ENCODE results near the gene NDC1.

The NDC1 gene

DNA sequence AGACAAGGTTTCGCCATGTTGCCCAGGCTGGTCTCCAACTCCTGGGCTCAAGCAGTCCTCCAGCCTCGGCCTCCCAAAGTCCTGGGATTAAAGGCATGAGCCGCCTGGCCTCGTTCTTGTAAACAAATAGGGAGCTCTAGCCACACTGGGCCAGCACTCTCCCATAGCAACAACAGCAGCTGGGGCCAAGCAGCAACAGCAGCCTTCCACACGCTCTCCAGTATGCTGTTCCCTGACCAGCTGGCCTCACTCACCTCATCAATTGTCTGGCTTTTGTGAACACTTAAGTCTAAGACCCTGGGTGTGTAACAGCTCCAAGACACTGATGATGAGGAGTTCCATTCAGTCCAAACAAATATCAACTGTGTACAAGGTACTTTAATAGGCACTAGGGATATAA is 82.2 kb downstream of the NDC1 start:
- Mint-ChIP-seq H3K9me3 (peaks cover 3% of the 10 kb centered on the region), H3K36me3 (ENCODE audit: low read depth) (no peaks in the 10 kb centered on the region), H3K27me3 (ENCODE audit: low read depth, poor library complexity) (peaks cover 13% of the 10 kb centered on the region), H3K4me1 (no peaks in the 10 kb centered on the region), H3K27ac (no peak overlapping the region), H3K4me3 (no peak overlapping the region)
- no peak for DNase-seq
- TF ChIP-seq, protein P1, sequence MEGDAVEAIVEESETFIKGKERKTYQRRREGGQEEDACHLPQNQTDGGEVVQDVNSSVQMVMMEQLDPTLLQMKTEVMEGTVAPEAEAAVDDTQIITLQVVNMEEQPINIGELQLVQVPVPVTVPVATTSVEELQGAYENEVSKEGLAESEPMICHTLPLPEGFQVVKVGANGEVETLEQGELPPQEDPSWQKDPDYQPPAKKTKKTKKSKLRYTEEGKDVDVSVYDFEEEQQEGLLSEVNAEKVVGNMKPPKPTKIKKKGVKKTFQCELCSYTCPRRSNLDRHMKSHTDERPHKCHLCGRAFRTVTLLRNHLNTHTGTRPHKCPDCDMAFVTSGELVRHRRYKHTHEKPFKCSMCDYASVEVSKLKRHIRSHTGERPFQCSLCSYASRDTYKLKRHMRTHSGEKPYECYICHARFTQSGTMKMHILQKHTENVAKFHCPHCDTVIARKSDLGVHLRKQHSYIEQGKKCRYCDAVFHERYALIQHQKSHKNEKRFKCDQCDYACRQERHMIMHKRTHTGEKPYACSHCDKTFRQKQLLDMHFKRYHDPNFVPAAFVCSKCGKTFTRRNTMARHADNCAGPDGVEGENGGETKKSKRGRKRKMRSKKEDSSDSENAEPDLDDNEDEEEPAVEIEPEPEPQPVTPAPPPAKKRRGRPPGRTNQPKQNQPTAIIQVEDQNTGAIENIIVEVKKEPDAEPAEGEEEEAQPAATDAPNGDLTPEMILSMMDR (IDR thresholded peaks at IDR 0.05), result no peak

DNA sequence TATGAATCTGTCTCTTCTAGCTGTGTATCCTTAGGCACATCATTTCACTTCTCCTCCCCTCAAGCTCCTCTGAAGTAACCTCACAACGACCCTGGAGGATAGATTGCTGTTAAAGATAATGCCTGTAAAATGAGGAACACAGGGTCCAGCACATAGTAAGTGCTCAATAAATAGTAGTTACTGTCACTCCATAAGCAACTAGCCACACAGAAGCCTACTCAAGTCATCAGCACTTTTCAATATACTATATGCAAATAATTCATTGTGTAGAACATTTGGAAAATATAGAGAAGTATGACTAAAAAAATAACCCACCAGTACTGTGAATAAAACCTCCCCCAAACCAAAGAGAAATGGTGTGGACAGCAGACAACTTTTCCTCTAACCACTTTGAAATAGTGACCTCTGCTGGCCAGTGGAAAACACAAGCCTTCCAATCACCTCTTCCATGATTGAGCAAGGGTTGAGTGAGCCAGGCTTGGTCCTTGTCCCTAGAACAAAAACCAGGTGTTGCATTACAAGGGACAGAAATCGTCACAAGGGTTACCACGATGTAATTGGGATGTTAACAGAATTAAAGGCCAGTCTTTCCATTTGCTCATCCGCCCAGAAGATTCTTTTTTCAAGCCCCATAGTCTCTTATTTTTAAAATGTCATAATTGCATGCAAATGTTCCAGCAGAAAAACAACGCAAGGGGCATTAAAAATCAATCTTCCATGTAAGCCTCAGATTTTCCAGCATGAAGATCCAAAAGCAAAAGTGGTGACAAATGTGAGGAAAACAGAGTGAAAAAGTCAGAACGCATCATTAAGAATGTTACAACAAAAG is 83.4 kb downstream of the NDC1 start:
- Mint-ChIP-seq H3K27me3 (ENCODE audit: low read depth, poor library complexity) (peaks cover 16% of the 10 kb centered on the region), H3K9me3 (no peaks in the 10 kb centered on the region), H3K36me3 (ENCODE audit: low read depth) (no peaks in the 10 kb centered on the region), H3K27ac (no peak overlapping the region), H3K4me3 (no peak overlapping the region), H3K4me1 (no peaks in the 10 kb centered on the region)
- DNase-seq, result peak; percentile 57
- TF ChIP-seq, protein P1 (IDR thresholded peaks at IDR 0.05), result peak; percentile 77

DNA sequence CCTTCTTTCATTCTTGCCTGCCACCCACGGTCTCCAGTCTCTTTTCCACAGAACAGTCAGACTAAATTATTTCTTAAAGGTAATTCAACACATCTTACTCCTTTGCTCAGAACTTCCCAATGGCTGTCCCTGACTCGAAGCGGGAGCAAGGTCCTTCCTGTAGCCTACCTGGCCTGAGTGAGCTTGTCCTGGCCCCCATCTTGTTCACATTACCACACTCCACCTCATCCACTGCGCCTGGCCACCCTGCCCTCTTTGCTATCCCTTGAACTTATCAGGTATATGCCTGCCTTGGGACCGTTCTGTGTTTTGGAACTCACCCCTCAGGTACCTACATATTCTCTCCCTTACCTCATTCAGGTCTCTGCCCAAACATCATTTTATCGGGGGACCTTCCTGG is 85.8 kb downstream of the NDC1 start:
- DNase-seq, result no peak
- H3K4me3 Mint-ChIP-seq, result no peak overlapping the region
- H3K9me3 Mint-ChIP-seq, result no peaks in the 10 kb centered on the region
- H3K36me3 Mint-ChIP-seq (ENCODE audit: low read depth), result no peaks in the 10 kb centered on the region
- H3K27me3 Mint-ChIP-seq (ENCODE audit: low read depth, poor library complexity), result peaks cover 33% of the 10 kb centered on the region
- no peaks in the 10 kb centered on the region for H3K4me1 Mint-ChIP-seq
- TF ChIP-seq, protein P1 (IDR thresholded peaks at IDR 0.05), result no peak
- H3K27ac Mint-ChIP-seq, result no peak overlapping the region

DNA sequence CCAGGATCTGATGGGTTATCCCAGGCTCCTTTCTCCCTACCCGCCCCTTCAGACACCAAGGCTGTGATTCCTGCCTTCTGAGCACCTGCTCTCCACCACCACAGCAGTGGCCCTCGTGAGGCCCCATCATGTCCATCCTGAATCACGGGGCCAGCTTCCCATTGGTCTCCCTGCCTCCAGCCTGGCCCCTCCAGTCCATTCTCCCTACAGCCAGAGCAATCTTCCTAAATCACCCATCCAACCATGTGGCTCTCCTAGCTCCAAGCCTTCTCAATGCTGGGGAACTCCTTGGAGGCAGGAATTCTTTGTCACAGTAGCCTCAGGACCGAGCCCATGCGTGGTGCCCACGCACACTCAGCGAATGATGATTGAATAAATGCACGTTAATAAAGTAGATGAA is 90.3 kb downstream of the NDC1 start:
- TF ChIP-seq, protein P1 (IDR thresholded peaks at IDR 0.05), result no peak
- peaks cover 20% of the 10 kb centered on the region for H3K9me3 Mint-ChIP-seq
- H3K4me1 Mint-ChIP-seq, result no peaks in the 10 kb centered on the region
- no peaks in the 10 kb centered on the region for H3K36me3 Mint-ChIP-seq (ENCODE audit: low read depth)
- no peak overlapping the region for H3K4me3 Mint-ChIP-seq
- peaks cover 50% of the 10 kb centered on the region for H3K27me3 Mint-ChIP-seq (ENCODE audit: low read depth, poor library complexity)
- no peak for DNase-seq
- no peak overlapping the region for H3K27ac Mint-ChIP-seq

DNA sequence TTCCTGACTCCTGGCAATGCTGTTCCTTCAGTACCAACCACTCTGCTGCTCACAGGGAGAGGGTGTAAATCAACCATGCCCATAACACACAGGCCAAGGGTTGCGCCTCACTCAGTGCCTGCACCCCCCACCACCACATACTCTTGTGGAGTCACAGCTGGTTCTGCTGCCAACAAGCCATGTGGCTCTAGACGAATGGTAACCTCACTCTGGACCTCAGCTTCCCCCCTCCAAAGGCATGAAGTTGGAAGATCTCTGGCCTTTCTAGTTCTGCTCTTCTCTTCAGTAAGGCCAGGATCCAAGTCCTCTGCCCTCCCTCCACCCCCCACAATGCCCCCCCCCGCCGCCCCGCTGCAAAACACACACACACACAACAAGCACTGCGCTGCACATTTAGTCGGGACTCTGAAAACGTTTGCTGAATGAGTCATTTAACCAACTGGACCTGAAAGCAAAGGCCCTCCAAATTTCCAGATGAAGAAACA is 97.4 kb downstream of the NDC1 start:
- Mint-ChIP-seq H3K27me3 (ENCODE audit: low read depth, poor library complexity) (peaks cover 78% of the 10 kb centered on the region), H3K27ac (no peak overlapping the region), H3K9me3 (peaks cover 29% of the 10 kb centered on the region), H3K4me1 (peaks cover 7% of the 10 kb centered on the region), H3K4me3 (no peak overlapping the region), H3K36me3 (ENCODE audit: low read depth) (no peaks in the 10 kb centered on the region)
- TF ChIP-seq, protein P1 (IDR thresholded peaks at IDR 0.05), result no peak
- no peak for DNase-seq
